Adrenal gland (tissue), 12 donors: Measurements from ENCODE around the gene SNAPC4. TPM values are rescaled to one million over a fixed set of nuclear protein-coding genes. Genes with fewer than 3 reads are reported as not detected.

ENCODE experiments used
- DNase-seq, 7 donors: peaks; one replicate each; pipeline ENCODE4 v3.0.0-alpha.2; 2019 to 2020
- H3K27ac ChIP-seq, 5 donors: fragments of 200-600 bp; sonication (generic) in 4 of 5; 1 replicate in 3 of 5; 2 replicates in 2 of 5; pipeline versions ENCODE4 v1.5.1 to v1.8.0; 2016 to 2020; ENCODE audit warnings: mild to moderate bottlenecking in 1 of 5
- H3K27me3 ChIP-seq: fragments of 200-600 bp; 2 replicates; pipeline ENCODE4 v1.8.0; 2021
- H3K36me3 ChIP-seq, 2 donors: fragments of 200-600 bp; replicated peaks in 1 of 2; 1 replicate in 1 of 2; 2 replicates in 1 of 2; pipeline versions ENCODE4 v1.5.1 to v1.8.0; 2018 to 2022
- H3K4me1 ChIP-seq, 2 donors: fragments of 200-600 bp; replicated peaks in 1 of 2; 1 replicate in 1 of 2; 2 replicates in 1 of 2; pipeline versions ENCODE4 v1.5.1 to v1.8.0; 2018 to 2021
- H3K4me3 ChIP-seq, 4 donors: fragments of 200-600 bp; sonication (generic) in 3 of 4; one replicate each; pipeline ENCODE4 v1.5.1; 2016 to 2018
- H3K9me3 ChIP-seq, 3 donors: fragments of 200-600 bp; sonication (generic) in 1 of 3; replicated peaks in 1 of 3; 1 replicate in 2 of 3; 2 replicates in 1 of 3; pipeline versions ENCODE4 v1.5.1 to v1.8.0; 2016 to 2021
- CTCF ChIP-seq, 6 experiments: fragments of 450-650 bp in 4 of 6; fragments of 200-600 bp in 2 of 6; sonication (generic) in 1 of 6; IDR thresholded peaks; 1 replicate in 5 of 6; 2 replicates in 1 of 6; pipeline versions ENCODE4 v1.5.1 to v1.8.0; 2016 to 2021; ENCODE audit warnings: antibody characterized with exemption in 6 of 6, mild to moderate bottlenecking in 2 of 6, moderate library complexity in 1 of 6
- POLR2A ChIP-seq, 2 donors: fragments of 450-650 bp; IDR thresholded peaks; one replicate each; pipeline ENCODE4 v1.6.1; 2017; ENCODE audit warnings: antibody characterized with exemption in 2 of 2, mild to moderate bottlenecking in 2 of 2, moderate library complexity in 1 of 2
- WGBS, 4 donors: extraction: QIAGEN DNeasy Blood & Tissue Kit in 2 of 4; methylation state at CpG; one replicate each; pipeline versions ENCODE4 v1.1.5 to v1.1.7; 2013 to 2017; 5-methylcytosine and 5-hydroxymethylcytosine counted together
- intact Hi-C, 2 donors: fragments of 100-400 bp; cut with DNase I; formaldehyde crosslinking; loops; one replicate each; pipeline versions ENCODE4 v1.14.1 to v1.15.0; 2022 to 2023
- polyA plus RNA-seq, 3 donors: library from polyadenylated mRNA; stranded (reverse); fragments of 200-250 nt in 2 of 3; fragments of 350-450 nt in 1 of 3; fragmentation: Illumina TruSeq in 1 of 3; extraction: RNeasy Lipid Tissue Mini Kit (QIAGEN cat#74804) in 1 of 3; gene quantifications; one replicate each; pipeline ENCODE4 v1.2.3, GENCODE V29; 2013 to 2014
- total RNA-seq, 9 donors: library from RNA; depleted of rRNA in 4 of 9; stranded (reverse); fragments of >200 nt in 4 of 9; fragments of 120-200 nt in 1 of 9; fragmentation: NEBNext Ultra II Directional in 1 of 9; extraction: Animal tissue kit (Norgen Biotek cat#: 25700) in 1 of 9; gene quantifications; one replicate each; pipeline versions ENCODE4 v1.1.0 to v1.2.4, GENCODE V29; 2013 to 2023
- donor health status: healthy with polysubstance abuse.
- donor health status: Bipolar disorder and iron deficiency.
- donor health status: DM: yes; HTN: yes; CAD: no.
- donor health status: DM: no; HTN: no; CAD: no.
- donor health status: DM: no; HTN: no; CAD: no.
- donor health status: DM: yes; HTN: yes; CAD: no.

SNAPC4 gene
- total and polyA plus RNA-seq, 12 donors: 2.4 to 20.1 (median 5.6) TPM

GRCh38 chr9:136418182-136419091 is 18.5 kb upstream of the SNAPC4 start:
- H3K4me3 ChIP-seq: no peak overlapping the region
- WGBS, 4 donors: 89 to 93% (median 92%) methylated on average over 33 to 48 of the region's 48 CpGs
- peaks cover 0 to 100% of the 10 kb centered on the region in 2 donors for H3K36me3 ChIP-seq
- TF ChIP-seq POLR2A (IDR thresholded peaks at IDR 0.05): no peak
- TF ChIP-seq CTCF (IDR thresholded peaks at IDR 0.05): no peak
- DNase-seq: no peak
- intact Hi-C loops: no loop called here
- H3K27ac ChIP-seq: no peak overlapping the region
- no peaks in the 10 kb centered on the region for H3K27me3 ChIP-seq
- no peaks in the 10 kb centered on the region for H3K9me3 ChIP-seq
- H3K4me1 ChIP-seq: no peaks in the 10 kb centered on the region

- Histone ChIP-seq H3K4me1 (peaks cover 0 to 5% of the 10 kb centered on the region in 2 donors), H3K27ac (no peak overlapping the region), H3K9me3 (no peaks in the 10 kb centered on the region), H3K27me3 (no peaks in the 10 kb centered on the region), H3K36me3 (peaks cover 0 to 96% of the 10 kb centered on the region in 2 donors), H3K4me3 (no peak overlapping the region)
- no peak for DNase-seq
- TF ChIP-seq CTCF (IDR thresholded peaks at IDR 0.05) (no peak), POLR2A (IDR thresholded peaks at IDR 0.05) (no peak)
- 81 to 92% (median 91%) methylated on average over 15 to 19 of the region's 19 CpGs for WGBS, 4 donors
- intact Hi-C loops: no loop called here
Measured at GRCh38 chr9:136416914-136417313, 16.9 kb upstream of the SNAPC4 start.

GRCh38 chr9:136416427-136416826 is 16.5 kb upstream of the SNAPC4 start:
- intact Hi-C loops: no loop called here
- Histone ChIP-seq H3K4me1 (peaks cover 2 to 10% of the 10 kb centered on the region in 2 donors), H3K4me3 (no peak overlapping the region), H3K27me3 (no peaks in the 10 kb centered on the region), H3K9me3 (no peaks in the 10 kb centered on the region), H3K36me3 (peaks cover 0 to 91% of the 10 kb centered on the region in 2 donors), H3K27ac (no peak overlapping the region)
- TF ChIP-seq POLR2A (IDR thresholded peaks at IDR 0.05): no peak
- no peak for TF ChIP-seq CTCF (IDR thresholded peaks at IDR 0.05)
- DNase-seq: no peak
- 96 to 98% (median 97%) methylated on average over 8 of the region's 8 CpGs for WGBS, 4 donors

- TF ChIP-seq CTCF (IDR thresholded peaks at IDR 0.05): no peak
- no peak for TF ChIP-seq POLR2A (IDR thresholded peaks at IDR 0.05)
- Histone ChIP-seq H3K27me3 (no peaks in the 10 kb centered on the region), H3K4me1 (peaks cover 18 to 26% of the 10 kb centered on the region in 2 donors), H3K4me3 (no peak overlapping the region), H3K9me3 (no peaks in the 10 kb centered on the region), H3K27ac (no peak overlapping the region), H3K36me3 (peaks cover 0 to 56% of the 10 kb centered on the region in 2 donors)
- intact Hi-C loops: no loop called here
- WGBS, 4 donors: 56 to 74% (median 69%) methylated on average over 9 of the region's 9 CpGs
- no peak for DNase-seq
Measured at GRCh38 chr9:136412962-136413361, 13.0 kb upstream of the SNAPC4 start.
